ENCODE data around the gene GUK1. TPM values are rescaled to one million over a fixed set of nuclear protein-coding genes. Genes with fewer than 3 reads are reported as not detected.

GUK1 gene
- total RNA-seq, 2 experiments from 2014 or later: 375 to 376 TPM

GRCh38 chr1:228142155-228142691, 2.1 kb downstream of the GUK1 start:
- Mint-ChIP-seq H3K36me3 (ENCODE audit: low read depth) (peaks cover 35% of the 10 kb centered on the region), H3K27me3 (no peaks in the 10 kb centered on the region)
- ATAC-seq: no peak

DNA sequence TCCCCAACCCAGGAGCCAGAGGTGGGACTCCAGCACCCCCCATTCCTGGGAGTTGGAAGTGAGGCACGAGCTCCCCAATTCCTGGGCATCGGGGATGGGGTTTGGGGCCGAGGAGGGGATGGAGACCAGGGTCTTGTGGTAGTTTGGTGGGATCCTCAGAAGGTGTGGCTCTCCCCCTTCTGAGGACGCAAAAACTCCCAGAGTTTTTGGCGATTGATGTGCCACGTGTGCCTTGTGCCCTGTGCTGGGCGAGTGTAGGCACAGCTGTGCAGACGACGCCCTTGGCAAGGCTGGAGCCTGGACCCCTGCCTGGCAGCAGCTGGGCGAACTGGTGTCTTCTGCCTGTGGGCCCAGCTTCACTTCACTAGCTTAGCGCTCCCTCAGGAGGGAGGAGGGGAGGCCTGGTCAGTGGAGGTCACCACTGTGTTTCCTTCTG, 2.6 kb downstream of the GUK1 start:
- Mint-ChIP-seq H3K27ac (peak overlapping the region; percentile 99), H3K4me1 (ENCODE audit: low read depth) (peaks cover 30% of the 10 kb centered on the region), H3K36me3 (ENCODE audit: low read depth) (peaks cover 35% of the 10 kb centered on the region), H3K9me3 (no peaks in the 10 kb centered on the region), H3K4me3 (peak overlapping the region; percentile 99), H3K27me3 (no peaks in the 10 kb centered on the region)
- intact Hi-C loops (cut with micrococcal nuclease): no loop called here
- ATAC-seq: no peak
- ChIA-PET POLR2A (interaction anchor here (0.6 to 5.7 kb wide), 5 partner anchors 10 to 373 kb away, joined by 3 to 59 read pairs (median 3); partner anchors contain the start of gene IBA57), CTCF (interaction anchor here (0.9 to 7.4 kb wide), 5 partner anchors 10 to 23 kb away, joined by 3 to 44 read pairs (median 3); partner anchors contain the start of gene IBA57)
- no peak for DNase-seq
- TF ChIP-seq CTCF (IDR thresholded peaks at IDR 0.05): no peak

More at GRCh38 chr1:228142155-228142691, 2.1 kb downstream of the GUK1 start:
- intact Hi-C loops (cut with micrococcal nuclease): no loop called here
- ChIA-PET POLR2A (interaction anchor here (1.4 to 5.7 kb wide), 3 partner anchors 11 to 23 kb away, joined by 3 to 59 read pairs (median 16); partner anchors contain the start of gene IBA57), CTCF (interaction anchor here (0.9 to 7.4 kb wide), 6 partner anchors 10 to 24 kb away, joined by 3 to 44 read pairs (median 3); partner anchors contain the start of gene IBA57)
- DNase-seq: peak; percentile 33
- no peak for TF ChIP-seq CTCF (IDR thresholded peaks at IDR 0.05)
- peak overlapping the region; percentile 99 for H3K4me3 Mint-ChIP-seq
- H3K4me1 Mint-ChIP-seq (ENCODE audit: low read depth): peaks cover 31% of the 10 kb centered on the region
- H3K9me3 Mint-ChIP-seq: no peaks in the 10 kb centered on the region
- H3K27ac Mint-ChIP-seq: peak overlapping the region; percentile 99

GRCh38 chr1:228143480-228144192, 3.6 kb downstream of the GUK1 start:
- no peaks in the 10 kb centered on the region for H3K9me3 Mint-ChIP-seq
- CTCF ChIA-PET: interaction anchor here (1.1 to 7.4 kb wide), 4 partner anchors 9 to 22 kb away, joined by 3 to 44 read pairs (median 4); partner anchors contain the start of gene IBA57
- POLR2A ChIA-PET: interaction anchor here (0.6 to 5.7 kb wide), 4 partner anchors 9 to 372 kb away, joined by 3 to 59 read pairs (median 10); partner anchors contain the start of gene IBA57
- ATAC-seq (no peak), DNase-seq (no peak)
- H3K27me3 Mint-ChIP-seq: no peaks in the 10 kb centered on the region
- intact Hi-C loops (cut with micrococcal nuclease): no loop called here
- peaks cover 30% of the 10 kb centered on the region for H3K4me1 Mint-ChIP-seq (ENCODE audit: low read depth)
- H3K36me3 Mint-ChIP-seq (ENCODE audit: low read depth): peaks cover 35% of the 10 kb centered on the region
- peak overlapping the region; percentile 99 for H3K4me3 Mint-ChIP-seq
- peak overlapping the region; percentile 99 for H3K27ac Mint-ChIP-seq
- no peak for TF ChIP-seq CTCF (IDR thresholded peaks at IDR 0.05)

DNA sequence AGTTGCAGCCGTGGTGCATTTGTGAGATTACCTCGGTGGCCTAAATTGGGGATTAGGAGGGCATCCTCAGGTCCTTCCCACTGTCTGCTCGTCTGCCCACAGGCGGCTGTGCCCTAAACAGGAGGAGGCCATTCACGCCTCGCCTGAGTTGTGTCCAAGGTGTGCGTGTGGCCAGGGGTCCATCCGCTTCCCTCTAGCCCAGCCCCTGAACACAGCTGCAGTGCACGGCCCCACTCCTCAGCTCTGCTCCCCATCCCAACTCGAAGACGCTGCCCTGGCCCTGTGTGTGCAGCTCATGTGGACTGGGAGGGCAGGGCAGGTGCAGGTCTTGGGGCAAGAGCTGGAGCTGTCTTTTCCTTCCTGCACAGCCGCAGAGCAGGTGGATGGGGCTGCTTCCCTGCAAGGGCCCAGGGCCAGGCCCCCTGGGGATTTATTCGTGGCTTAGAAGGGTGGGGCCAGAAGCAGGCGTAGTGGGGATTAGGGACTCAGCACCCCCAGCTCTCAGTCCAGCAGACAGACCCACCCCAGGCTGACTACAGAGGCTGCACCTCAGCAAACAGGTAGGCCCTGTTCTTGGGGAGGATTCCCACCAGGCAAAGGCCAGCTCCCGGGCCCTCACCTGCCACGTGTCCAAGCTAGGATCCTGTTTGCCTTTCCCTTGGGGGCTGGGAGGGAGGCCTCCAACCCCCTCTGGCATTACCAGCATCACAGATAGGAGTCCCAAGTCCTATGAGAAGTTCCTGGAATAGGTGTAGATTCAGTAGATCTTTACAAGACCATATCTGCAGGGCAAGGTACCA, 4.3 kb downstream of the GUK1 start:
- peaks cover 35% of the 10 kb centered on the region for H3K36me3 Mint-ChIP-seq (ENCODE audit: low read depth)
- no peak for TF ChIP-seq CTCF (IDR thresholded peaks at IDR 0.05)
- H3K27me3 Mint-ChIP-seq: no peaks in the 10 kb centered on the region
- ChIA-PET POLR2A (no interaction called here), CTCF (no interaction called here)
- intact Hi-C loops (cut with micrococcal nuclease): no loop called here
- H3K9me3 Mint-ChIP-seq: no peaks in the 10 kb centered on the region
- H3K4me3 Mint-ChIP-seq: peak overlapping the region; percentile 99
- ATAC-seq (no peak), DNase-seq (no peak)
- H3K4me1 Mint-ChIP-seq (ENCODE audit: low read depth): peaks cover 30% of the 10 kb centered on the region
- no peak overlapping the region for H3K27ac Mint-ChIP-seq
